Measurements from ENCODE around the gene ARID5B. TPM values are rescaled to one million over a fixed set of nuclear protein-coding genes. Genes with fewer than 3 reads are reported as not detected.

The ARID5B gene
- polyA plus RNA-seq, 1 donor from 2014 or later, result 2.1 TPM

DNA sequence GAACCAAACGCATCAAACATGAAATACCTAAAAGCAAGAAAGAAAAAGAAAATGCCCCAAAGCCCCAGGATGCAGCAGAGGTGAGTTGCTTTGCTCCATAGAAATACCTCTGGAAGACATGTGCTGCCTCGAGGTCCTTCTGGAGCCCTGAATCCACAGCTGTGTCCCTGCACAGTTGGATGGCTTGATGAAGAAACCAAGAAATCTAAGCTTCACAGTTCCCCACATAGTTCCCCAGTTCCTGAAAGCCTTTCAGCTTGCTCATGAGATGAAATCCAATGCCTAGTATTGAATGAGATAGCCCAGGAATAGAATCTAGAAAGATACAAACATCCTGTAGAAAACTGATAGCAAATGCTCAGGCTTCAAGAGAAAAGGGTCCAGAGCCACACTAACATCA, 184.3 kb downstream of the ARID5B start:
- H3K27ac ChIP-seq (ENCODE audit: low read length), result no peak overlapping the region

DNA sequence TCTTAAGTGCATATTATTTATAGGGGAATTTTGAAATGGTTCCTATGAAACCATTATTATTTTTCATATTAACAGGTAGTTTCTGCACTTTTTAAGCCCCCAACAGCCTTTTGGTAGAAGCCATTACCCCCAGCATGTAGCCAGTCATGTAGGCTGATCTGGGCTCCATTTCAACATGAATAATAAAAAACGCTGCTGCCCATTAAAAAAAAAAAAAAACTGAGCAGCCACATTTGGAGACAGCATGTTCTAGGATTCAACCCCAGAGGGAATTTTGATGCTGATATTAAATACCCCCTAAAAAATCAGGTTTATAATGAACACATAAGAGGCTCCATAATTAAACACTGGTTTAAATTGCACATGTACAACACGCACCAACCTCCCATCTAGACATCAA, 185.8 kb downstream of the ARID5B start:
- no peak overlapping the region for H3K4me2 ChIP-seq (ENCODE audit: low read length)
- H3K36me3 ChIP-seq (ENCODE audit: insufficient read depth, low read length), result no peaks in the 10 kb centered on the region
- H3K9ac ChIP-seq (ENCODE audit: low read length), result no peak overlapping the region
- no peak overlapping the region for H2AFZ ChIP-seq (ENCODE audit: low read depth, low read length)
- TF ChIP-seq, protein P1, sequence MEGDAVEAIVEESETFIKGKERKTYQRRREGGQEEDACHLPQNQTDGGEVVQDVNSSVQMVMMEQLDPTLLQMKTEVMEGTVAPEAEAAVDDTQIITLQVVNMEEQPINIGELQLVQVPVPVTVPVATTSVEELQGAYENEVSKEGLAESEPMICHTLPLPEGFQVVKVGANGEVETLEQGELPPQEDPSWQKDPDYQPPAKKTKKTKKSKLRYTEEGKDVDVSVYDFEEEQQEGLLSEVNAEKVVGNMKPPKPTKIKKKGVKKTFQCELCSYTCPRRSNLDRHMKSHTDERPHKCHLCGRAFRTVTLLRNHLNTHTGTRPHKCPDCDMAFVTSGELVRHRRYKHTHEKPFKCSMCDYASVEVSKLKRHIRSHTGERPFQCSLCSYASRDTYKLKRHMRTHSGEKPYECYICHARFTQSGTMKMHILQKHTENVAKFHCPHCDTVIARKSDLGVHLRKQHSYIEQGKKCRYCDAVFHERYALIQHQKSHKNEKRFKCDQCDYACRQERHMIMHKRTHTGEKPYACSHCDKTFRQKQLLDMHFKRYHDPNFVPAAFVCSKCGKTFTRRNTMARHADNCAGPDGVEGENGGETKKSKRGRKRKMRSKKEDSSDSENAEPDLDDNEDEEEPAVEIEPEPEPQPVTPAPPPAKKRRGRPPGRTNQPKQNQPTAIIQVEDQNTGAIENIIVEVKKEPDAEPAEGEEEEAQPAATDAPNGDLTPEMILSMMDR (IDR thresholded peaks at IDR 0.05; ENCODE audit: poor library complexity, severe bottlenecking), result no peak
- TF ChIP-seq RAD21 (conservative IDR thresholded peaks at IDR 0.05) (no peak), EZH2 (IDR thresholded peaks at IDR 0.05; ENCODE audit: borderline replicate concordance, insufficient read depth, low read length, poor library complexity, severe bottlenecking) (no peak), TAF1 (IDR thresholded peaks at IDR 0.05; ENCODE audit: low read depth) (no peak), EP300 (conservative IDR thresholded peaks at IDR 0.05; ENCODE audit: poor library complexity, severe bottlenecking) (no peak), SMC3 (conservative IDR thresholded peaks at IDR 0.05; ENCODE audit: poor library complexity) (no peak), POLR2AphosphoS5 (IDR thresholded peaks at IDR 0.05) (no peak), MXI1 (conservative IDR thresholded peaks at IDR 0.05; ENCODE audit: poor library complexity, severe bottlenecking) (no peak)
- TF ChIP-seq, protein P2, sequence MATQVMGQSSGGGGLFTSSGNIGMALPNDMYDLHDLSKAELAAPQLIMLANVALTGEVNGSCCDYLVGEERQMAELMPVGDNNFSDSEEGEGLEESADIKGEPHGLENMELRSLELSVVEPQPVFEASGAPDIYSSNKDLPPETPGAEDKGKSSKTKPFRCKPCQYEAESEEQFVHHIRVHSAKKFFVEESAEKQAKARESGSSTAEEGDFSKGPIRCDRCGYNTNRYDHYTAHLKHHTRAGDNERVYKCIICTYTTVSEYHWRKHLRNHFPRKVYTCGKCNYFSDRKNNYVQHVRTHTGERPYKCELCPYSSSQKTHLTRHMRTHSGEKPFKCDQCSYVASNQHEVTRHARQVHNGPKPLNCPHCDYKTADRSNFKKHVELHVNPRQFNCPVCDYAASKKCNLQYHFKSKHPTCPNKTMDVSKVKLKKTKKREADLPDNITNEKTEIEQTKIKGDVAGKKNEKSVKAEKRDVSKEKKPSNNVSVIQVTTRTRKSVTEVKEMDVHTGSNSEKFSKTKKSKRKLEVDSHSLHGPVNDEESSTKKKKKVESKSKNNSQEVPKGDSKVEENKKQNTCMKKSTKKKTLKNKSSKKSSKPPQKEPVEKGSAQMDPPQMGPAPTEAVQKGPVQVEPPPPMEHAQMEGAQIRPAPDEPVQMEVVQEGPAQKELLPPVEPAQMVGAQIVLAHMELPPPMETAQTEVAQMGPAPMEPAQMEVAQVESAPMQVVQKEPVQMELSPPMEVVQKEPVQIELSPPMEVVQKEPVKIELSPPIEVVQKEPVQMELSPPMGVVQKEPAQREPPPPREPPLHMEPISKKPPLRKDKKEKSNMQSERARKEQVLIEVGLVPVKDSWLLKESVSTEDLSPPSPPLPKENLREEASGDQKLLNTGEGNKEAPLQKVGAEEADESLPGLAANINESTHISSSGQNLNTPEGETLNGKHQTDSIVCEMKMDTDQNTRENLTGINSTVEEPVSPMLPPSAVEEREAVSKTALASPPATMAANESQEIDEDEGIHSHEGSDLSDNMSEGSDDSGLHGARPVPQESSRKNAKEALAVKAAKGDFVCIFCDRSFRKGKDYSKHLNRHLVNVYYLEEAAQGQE (IDR thresholded peaks at IDR 0.05; ENCODE audit: borderline replicate concordance), result no peak
- H3K9me3 ChIP-seq (ENCODE audit: low read length), result no peaks in the 10 kb centered on the region
- H4K20me1 ChIP-seq (ENCODE audit: insufficient read depth), result no peaks in the 10 kb centered on the region
- H3K4me3 ChIP-seq (ENCODE audit: low read length), result no peak overlapping the region
- H3F3A ChIP-seq (ENCODE audit: insufficient read depth, low read length, poor library complexity, severe bottlenecking), result no peaks in the 10 kb centered on the region
- H3K27me3 ChIP-seq (ENCODE audit: insufficient read depth, low read depth, low read length), result no peaks in the 10 kb centered on the region
- no peak overlapping the region for H3K27ac ChIP-seq (ENCODE audit: low read length)
- H3K9me2 ChIP-seq (ENCODE audit: insufficient read depth, low read length), result no peaks in the 10 kb centered on the region
- H3K79me2 ChIP-seq (replicated peaks; ENCODE audit: insufficient read depth, low read length), result no peaks in the 10 kb centered on the region

More for the DNA sequence above, 184.3 kb downstream of the ARID5B start:
- no peak for TF ChIP-seq RAD21 (conservative IDR thresholded peaks at IDR 0.05)
- TF ChIP-seq, protein P1 (IDR thresholded peaks at IDR 0.05; ENCODE audit: poor library complexity, severe bottlenecking), result no peak
- TF ChIP-seq EZH2 (IDR thresholded peaks at IDR 0.05; ENCODE audit: borderline replicate concordance, insufficient read depth, low read length, poor library complexity, severe bottlenecking), result no peak
- TF ChIP-seq, protein P2 (IDR thresholded peaks at IDR 0.05; ENCODE audit: borderline replicate concordance), result no peak
- no peak for TF ChIP-seq EP300 (conservative IDR thresholded peaks at IDR 0.05; ENCODE audit: poor library complexity, severe bottlenecking)
- no peak for TF ChIP-seq SMC3 (conservative IDR thresholded peaks at IDR 0.05; ENCODE audit: poor library complexity)
- no peak for TF ChIP-seq TAF1 (IDR thresholded peaks at IDR 0.05; ENCODE audit: low read depth)
- no peak for TF ChIP-seq MXI1 (conservative IDR thresholded peaks at IDR 0.05; ENCODE audit: poor library complexity, severe bottlenecking)
- no peak for TF ChIP-seq POLR2AphosphoS5 (IDR thresholded peaks at IDR 0.05)
- Histone ChIP-seq H3K9me2 (ENCODE audit: insufficient read depth, low read length) (no peaks in the 10 kb centered on the region), H3K27me3 (ENCODE audit: insufficient read depth, low read depth, low read length) (no peaks in the 10 kb centered on the region), H3K36me3 (ENCODE audit: insufficient read depth, low read length) (no peaks in the 10 kb centered on the region), H3K4me2 (ENCODE audit: low read length) (no peak overlapping the region), H2AFZ (ENCODE audit: low read depth, low read length) (no peak overlapping the region), H3K9me3 (ENCODE audit: low read length) (no peaks in the 10 kb centered on the region), H3F3A (ENCODE audit: insufficient read depth, low read length, poor library complexity, severe bottlenecking) (no peaks in the 10 kb centered on the region), H3K4me3 (ENCODE audit: low read length) (no peak overlapping the region), H3K9ac (ENCODE audit: low read length) (no peak overlapping the region), H3K79me2 (replicated peaks; ENCODE audit: insufficient read depth, low read length) (no peaks in the 10 kb centered on the region), H4K20me1 (ENCODE audit: insufficient read depth) (no peaks in the 10 kb centered on the region)

Data from neural cell (in vitro differentiated cells).